KMS-11 (cell line): ENCODE measurements around the gene WFIKKN1.

Source experiments
- H2AFZ ChIP-seq: fragments of 200-600 bp; sonication (generic); 2 replicates; pipeline ENCODE4 v1.6.1; 2016; ENCODE audit warnings: antibody characterized with exemption, mixed run types, low read depth
- H3K27ac ChIP-seq: fragments of 200-600 bp; sonication (generic); 2 replicates; pipeline ENCODE4 v1.6.1; 2016; ENCODE audit warnings: mild to moderate bottlenecking, mixed run types
- H3K27me3 ChIP-seq: fragments of 200-600 bp; sonication (generic); 2 replicates; pipeline ENCODE4 v1.6.1; 2017; ENCODE audit warnings: mild to moderate bottlenecking, low read depth, mixed run types, moderate library complexity; ENCODE audit not compliant: insufficient read depth
- H3K36me3 ChIP-seq: fragments of 200-600 bp; sonication (generic); 2 replicates; pipeline ENCODE4 v1.6.1; 2017; ENCODE audit warnings: mild to moderate bottlenecking, mixed run types; ENCODE audit not compliant: insufficient read depth
- H3K4me1 ChIP-seq: fragments of 200-600 bp; sonication (generic); 2 replicates; pipeline ENCODE4 v1.6.1; 2016; ENCODE audit warnings: mild to moderate bottlenecking, low read depth, mixed run types; ENCODE audit not compliant: poor library complexity, severe bottlenecking
- H3K4me2 ChIP-seq: fragments of 200-600 bp; sonication (generic); 2 replicates; pipeline ENCODE4 v1.7.0; 2016; ENCODE audit warnings: mild to moderate bottlenecking, mixed run types
- H3K4me3 ChIP-seq: fragments of 200-600 bp; sonication (generic); IDR thresholded peaks from 2 replicates; pipeline ENCODE4 v1.6.1; 2017; ENCODE audit warnings: low read depth, low read length, mixed read lengths; ENCODE audit not compliant: insufficient read depth
- H3K79me2 ChIP-seq: fragments of 200-600 bp; sonication (generic); 2 replicates; pipeline ENCODE4 v1.6.1; 2016; ENCODE audit warnings: low read depth, mixed run types; ENCODE audit not compliant: insufficient read depth
- H3K9ac ChIP-seq: fragments of 200-600 bp; sonication (generic); 2 replicates; pipeline ENCODE4 v1.6.1; 2016; ENCODE audit warnings: mild to moderate bottlenecking, mixed run types
- H4K20me1 ChIP-seq: fragments of 200-600 bp; sonication (generic); 2 replicates; pipeline ENCODE4 v1.6.1; 2016; ENCODE audit warnings: mild to moderate bottlenecking, mixed run types; ENCODE audit not compliant: insufficient read depth
- TF ChIP-seq, protein P1 (sequence below): fragments of 200-600 bp; sonication (generic); conservative IDR thresholded peaks from 2 replicates; pipeline ENCODE4 v1.6.1; 2017; ENCODE audit warnings: low read depth, mild to moderate bottlenecking, antibody characterized with exemption, low read length, moderate library complexity, mixed read lengths

The WFIKKN1 gene

DNA sequence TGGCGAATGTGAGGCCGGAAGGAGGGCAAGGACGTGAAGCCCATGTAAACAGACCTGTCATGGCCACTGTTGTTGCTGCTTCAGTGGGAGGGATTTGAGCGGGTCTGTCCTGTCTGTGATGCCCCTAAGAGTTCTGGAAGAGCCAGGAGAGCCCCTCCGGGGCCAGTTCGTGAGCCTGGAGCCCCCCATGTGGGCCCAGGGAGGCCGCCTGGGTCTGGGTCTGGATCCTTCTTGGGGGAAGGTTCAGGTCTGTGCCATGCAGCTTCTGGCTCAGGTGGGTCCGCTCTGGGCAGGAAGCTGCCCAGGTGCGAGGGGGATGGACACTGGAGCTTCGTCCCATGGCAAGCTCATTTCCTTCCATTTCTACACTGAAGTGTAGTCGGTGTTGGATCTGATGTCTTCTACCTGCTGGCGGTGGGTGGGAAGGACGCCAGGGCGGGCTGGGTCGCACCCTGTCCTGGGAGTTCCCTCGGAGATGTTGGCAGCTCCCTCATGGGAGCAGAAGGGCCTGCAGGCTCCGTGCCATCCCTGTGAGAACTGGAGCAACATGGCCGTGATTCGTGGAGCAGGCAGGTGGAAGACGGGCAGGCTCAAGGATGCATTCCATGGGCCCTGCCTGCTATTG is 11.2 kb upstream of the WFIKKN1 start:
- Histone ChIP-seq H3K4me3 (no peak overlapping the region), H3K36me3 (no peaks in the 10 kb centered on the region), H3K9ac (no peak overlapping the region), H3K79me2 (peaks cover 3% of the 10 kb centered on the region; the same call in 1 of the 2 replicates), H3K4me2 (no peak overlapping the region), H3K4me1 (no peaks in the 10 kb centered on the region), H3K27ac (no peak overlapping the region), H4K20me1 (no peaks in the 10 kb centered on the region), H2AFZ (no peak overlapping the region), H3K27me3 (no peaks in the 10 kb centered on the region)
- TF ChIP-seq, protein P1, sequence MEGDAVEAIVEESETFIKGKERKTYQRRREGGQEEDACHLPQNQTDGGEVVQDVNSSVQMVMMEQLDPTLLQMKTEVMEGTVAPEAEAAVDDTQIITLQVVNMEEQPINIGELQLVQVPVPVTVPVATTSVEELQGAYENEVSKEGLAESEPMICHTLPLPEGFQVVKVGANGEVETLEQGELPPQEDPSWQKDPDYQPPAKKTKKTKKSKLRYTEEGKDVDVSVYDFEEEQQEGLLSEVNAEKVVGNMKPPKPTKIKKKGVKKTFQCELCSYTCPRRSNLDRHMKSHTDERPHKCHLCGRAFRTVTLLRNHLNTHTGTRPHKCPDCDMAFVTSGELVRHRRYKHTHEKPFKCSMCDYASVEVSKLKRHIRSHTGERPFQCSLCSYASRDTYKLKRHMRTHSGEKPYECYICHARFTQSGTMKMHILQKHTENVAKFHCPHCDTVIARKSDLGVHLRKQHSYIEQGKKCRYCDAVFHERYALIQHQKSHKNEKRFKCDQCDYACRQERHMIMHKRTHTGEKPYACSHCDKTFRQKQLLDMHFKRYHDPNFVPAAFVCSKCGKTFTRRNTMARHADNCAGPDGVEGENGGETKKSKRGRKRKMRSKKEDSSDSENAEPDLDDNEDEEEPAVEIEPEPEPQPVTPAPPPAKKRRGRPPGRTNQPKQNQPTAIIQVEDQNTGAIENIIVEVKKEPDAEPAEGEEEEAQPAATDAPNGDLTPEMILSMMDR = no peak

DNA sequence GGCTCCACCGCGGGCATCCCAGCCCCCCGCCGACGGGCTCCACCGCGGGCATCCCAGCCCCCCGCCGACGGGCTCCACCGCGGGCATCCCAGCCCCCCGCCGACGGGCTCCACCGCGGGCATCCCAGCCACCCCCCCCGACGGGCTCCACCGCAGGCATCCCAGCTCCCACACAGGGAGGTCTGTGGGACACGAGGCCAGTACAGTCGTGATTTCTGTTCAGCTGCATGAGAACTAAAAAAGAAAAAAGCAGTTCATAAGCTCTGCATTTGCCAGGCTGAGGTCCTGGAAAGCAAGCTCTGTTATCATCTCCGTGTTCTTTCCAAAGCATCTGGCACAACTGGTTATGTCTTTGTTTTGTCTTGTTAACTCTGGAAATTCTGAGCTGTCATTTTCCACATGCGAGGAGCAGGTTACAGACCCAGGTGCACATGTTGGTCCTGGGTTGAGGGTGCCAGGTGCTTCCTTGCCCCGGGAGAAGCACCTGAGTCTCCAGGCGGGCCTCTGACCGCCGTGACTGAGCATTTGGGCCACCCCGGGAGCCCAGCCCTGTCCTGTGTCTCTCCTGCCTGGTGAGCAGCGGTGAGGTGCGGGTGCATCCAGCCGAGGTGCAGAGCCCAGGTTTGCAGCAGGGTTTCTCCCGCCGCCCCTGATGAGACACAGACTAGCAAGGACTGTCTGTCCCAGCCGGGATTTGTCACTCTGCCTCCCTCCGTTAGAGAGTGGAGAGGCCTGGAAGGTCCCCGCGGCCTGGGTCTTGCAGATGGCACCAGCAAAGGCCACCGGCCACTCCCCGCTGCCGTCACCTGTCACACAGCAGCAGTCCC is 9.9 kb upstream of the WFIKKN1 start:
- TF ChIP-seq, protein P1 = no peak
- Histone ChIP-seq H3K79me2 (no peaks in the 10 kb centered on the region), H3K4me3 (no peak overlapping the region), H3K4me1 (no peaks in the 10 kb centered on the region), H3K27ac (no peak overlapping the region), H3K9ac (no peak overlapping the region), H3K36me3 (no peaks in the 10 kb centered on the region), H3K4me2 (no peak overlapping the region), H4K20me1 (no peaks in the 10 kb centered on the region), H3K27me3 (no peaks in the 10 kb centered on the region), H2AFZ (no peak overlapping the region)

DNA sequence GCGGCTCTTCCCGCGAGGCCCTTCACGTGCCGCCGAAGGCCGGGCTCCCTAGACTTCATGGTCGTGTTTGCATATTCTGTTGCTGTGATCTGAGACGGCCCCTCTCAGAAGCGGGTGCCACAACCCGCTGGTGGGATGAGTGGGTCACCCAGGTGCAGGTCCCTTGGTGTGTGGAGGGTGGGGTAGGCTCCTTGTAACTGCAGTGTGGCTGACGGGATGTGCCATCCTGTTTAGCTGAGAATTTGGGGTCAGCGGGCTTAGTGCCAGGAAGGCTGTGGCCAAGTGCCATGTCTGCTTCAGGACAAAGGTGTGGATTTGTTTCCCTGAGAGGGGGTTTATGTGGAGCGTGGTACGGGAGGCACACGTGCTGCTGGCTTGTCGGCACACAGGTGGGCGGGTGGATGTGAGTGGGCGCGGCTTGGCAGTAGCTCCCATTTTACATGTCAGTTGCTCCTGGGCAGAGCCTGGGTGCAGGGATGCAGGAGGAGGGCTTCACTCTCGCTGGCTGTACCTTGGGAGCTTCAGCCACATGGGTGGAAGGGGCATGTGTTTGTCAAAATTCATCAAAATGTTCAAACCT is 9.2 kb upstream of the WFIKKN1 start:
- Histone ChIP-seq H3K27ac (no peak overlapping the region), H3K4me1 (no peaks in the 10 kb centered on the region), H3K9ac (no peak overlapping the region), H4K20me1 (no peaks in the 10 kb centered on the region), H3K4me2 (no peak overlapping the region), H3K27me3 (no peaks in the 10 kb centered on the region), H3K4me3 (no peak overlapping the region), H3K36me3 (no peaks in the 10 kb centered on the region), H2AFZ (no peak overlapping the region), H3K79me2 (no peaks in the 10 kb centered on the region)
- TF ChIP-seq, protein P1 = no peak

DNA sequence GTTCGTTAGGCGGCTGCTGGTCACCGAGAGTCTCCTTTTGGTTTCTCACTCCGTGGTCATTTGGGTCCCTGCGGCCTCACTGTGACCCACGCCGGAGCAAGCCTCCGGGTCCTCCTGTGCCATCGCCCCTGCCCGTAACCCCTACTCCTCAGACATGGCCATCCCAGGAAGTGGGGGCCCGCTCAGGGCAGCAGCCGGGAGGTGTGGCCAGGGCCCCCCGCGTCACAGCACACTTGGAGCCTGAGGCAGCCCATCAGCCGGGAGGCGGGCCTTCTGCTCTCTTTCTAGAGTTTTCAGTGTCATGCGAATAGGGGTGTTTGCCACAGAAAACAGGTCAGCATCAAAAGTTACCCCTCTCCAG is 7.9 kb upstream of the WFIKKN1 start:
- Histone ChIP-seq H3K79me2 (no peaks in the 10 kb centered on the region), H3K4me1 (no peaks in the 10 kb centered on the region), H2AFZ (no peak overlapping the region), H3K36me3 (no peaks in the 10 kb centered on the region), H3K27ac (no peak overlapping the region), H3K9ac (no peak overlapping the region), H3K4me3 (no peak overlapping the region), H3K4me2 (no peak overlapping the region), H3K27me3 (no peaks in the 10 kb centered on the region), H4K20me1 (no peaks in the 10 kb centered on the region)
- TF ChIP-seq, protein P1 = no peak
